NT2/D1 (cell line): ENCODE measurements around the gene DDX51.

Source experiments
- YY1 ChIP-seq: IDR thresholded peaks from 2 replicates; pipeline ENCODE4 v1.6.1; 2011; ENCODE audit not compliant: insufficient read length, insufficient read depth
- ZNF274 ChIP-seq: IDR thresholded peaks from 2 replicates; pipeline ENCODE4 v1.6.1; 2011; ENCODE audit warnings: mild to moderate bottlenecking, low read depth, low read length

DNA sequence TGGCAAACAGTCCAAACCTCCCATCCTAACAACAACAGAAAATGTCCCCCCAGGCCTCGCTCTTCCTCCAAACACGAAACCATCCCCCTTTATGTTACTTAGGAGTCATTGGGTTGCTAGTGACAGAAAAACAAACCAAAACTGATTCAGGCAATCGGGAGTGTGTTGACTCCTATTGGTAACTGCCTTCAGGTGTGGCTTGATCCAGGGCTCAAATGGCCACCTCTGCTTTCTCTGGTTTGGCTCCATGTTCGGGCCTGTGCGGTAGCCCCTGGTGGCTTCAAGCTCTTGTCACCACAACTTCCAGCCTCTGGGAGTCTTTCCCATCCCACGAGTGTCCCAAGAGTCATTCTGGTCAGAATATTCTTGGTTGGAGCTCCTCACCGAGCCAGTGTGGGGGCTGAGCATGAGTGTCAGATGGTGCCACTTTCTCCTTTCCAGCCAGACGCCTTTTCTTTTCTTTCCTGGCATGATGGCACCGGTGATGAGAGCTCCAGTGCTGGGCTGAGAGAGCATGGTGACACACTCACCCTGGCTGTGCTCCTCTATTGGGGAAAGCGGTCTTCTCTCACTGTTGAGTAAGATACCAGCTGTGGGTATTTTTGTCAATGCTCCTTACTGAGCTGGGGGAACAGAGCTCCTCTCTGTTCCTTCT, 38.7 kb upstream of the DDX51 start:
- TF ChIP-seq YY1 (no peak), ZNF274 (no peak)
